Neuronal stem cell (in vitro differentiated cells): Measurements from ENCODE around the gene MED12L.

Experiments used
- DNase-seq: peaks from one replicate; pipeline ENCODE4 v3.0.0-alpha.2; 2013; ENCODE audit warnings: low spot score
- H2AFZ ChIP-seq: one replicate; pipeline ENCODE4 v1.6.1; 2013; ENCODE audit warnings: mild to moderate bottlenecking, low read length, inconsistent platforms
- H2AK5ac ChIP-seq: 2 replicates; pipeline ENCODE4 v1.6.1; 2013; ENCODE audit warnings: low read depth, mild to moderate bottlenecking, inconsistent platforms, low read length, moderate library complexity, mixed read lengths
- H2BK120ac ChIP-seq: 2 replicates; pipeline ENCODE4 v1.6.1; 2013; ENCODE audit warnings: low read depth, mild to moderate bottlenecking, inconsistent platforms, low read length, moderate library complexity, mixed read lengths
- H2BK12ac ChIP-seq: one replicate; pipeline ENCODE4 v1.6.1; 2013; ENCODE audit warnings: low read length, inconsistent platforms
- H2BK15ac ChIP-seq: 2 replicates; pipeline ENCODE4 v1.6.1; 2013; ENCODE audit warnings: mild to moderate bottlenecking, low read length, inconsistent platforms, mixed read lengths
- H2BK5ac ChIP-seq: one replicate; pipeline ENCODE4 v1.6.1; 2013; ENCODE audit warnings: inconsistent platforms, mild to moderate bottlenecking, low read length, moderate library complexity
- H3K14ac ChIP-seq: one replicate; pipeline ENCODE4 v1.6.1; 2013; ENCODE audit warnings: low read length, inconsistent platforms
- H3K18ac ChIP-seq: 2 replicates; pipeline ENCODE4 v1.6.1; 2013; ENCODE audit warnings: low read length, inconsistent platforms
- H3K23ac ChIP-seq: 2 replicates; pipeline ENCODE4 v1.6.1; 2013; ENCODE audit warnings: low read depth, mild to moderate bottlenecking, mixed read lengths, low read length, inconsistent platforms; ENCODE audit not compliant: poor library complexity
- H3K27ac ChIP-seq: replicated peaks from 3 replicates; pipeline ENCODE4 v1.5.1; 2013; ENCODE audit warnings: low read length, inconsistent platforms
- H3K27me3 ChIP-seq, 3 experiments: 2 replicates each; pipeline ENCODE4 v1.6.1; 2013; ENCODE audit warnings: low read length in 3 of 3, mild to moderate bottlenecking in 2 of 3, inconsistent platforms in 1 of 3, low read depth in 1 of 3, mixed read lengths in 1 of 3, moderate library complexity in 1 of 3; ENCODE audit not compliant: control insufficient read depth in 3 of 3, insufficient read depth in 3 of 3
- H3K36me3 ChIP-seq, 2 donors: replicated peaks in 1 of 2; 2 replicates each; pipeline ENCODE4 v1.6.1; 2013; ENCODE audit warnings: low read length in 2 of 2; ENCODE audit not compliant: control insufficient read depth in 2 of 2, insufficient read depth in 2 of 2
- H3K4ac ChIP-seq: 2 replicates; pipeline ENCODE4 v1.6.1; 2013; ENCODE audit warnings: inconsistent platforms, mild to moderate bottlenecking, low read length, moderate library complexity
- H3K4me1 ChIP-seq, 2 donors: 1 replicate in 1 of 2; 2 replicates in 1 of 2; pipeline ENCODE4 v1.6.1; 2013; ENCODE audit warnings: low read length in 2 of 2, low read depth in 1 of 2; ENCODE audit not compliant: control insufficient read depth in 2 of 2, insufficient read depth in 1 of 2
- H3K4me2 ChIP-seq: one replicate; pipeline ENCODE4 v1.6.1; 2013; ENCODE audit warnings: mild to moderate bottlenecking, low read length, inconsistent platforms; ENCODE audit not compliant: insufficient read depth, poor library complexity, severe bottlenecking
- H3K4me3 ChIP-seq, 2 donors: 2 replicates each; pipeline ENCODE4 v1.5.1; 2013; ENCODE audit warnings: low read length in 2 of 2, mild to moderate bottlenecking in 2 of 2, inconsistent platforms in 1 of 2, moderate library complexity in 1 of 2
- H3K79me1 ChIP-seq: one replicate; pipeline ENCODE4 v1.6.1; 2013; ENCODE audit warnings: low read depth, mild to moderate bottlenecking, inconsistent platforms, low read length, moderate library complexity
- H3K9ac ChIP-seq: one replicate; pipeline ENCODE4 v1.6.1; 2013; ENCODE audit warnings: mild to moderate bottlenecking, low read depth, low read length, inconsistent platforms; ENCODE audit not compliant: poor library complexity
- H3K9me3 ChIP-seq, 2 donors: replicated peaks in 1 of 2; 2 replicates each; pipeline versions ENCODE3 to v1.6.1; 2013; ENCODE audit warnings: low read length in 2 of 2, mild to moderate bottlenecking in 2 of 2, inconsistent platforms in 1 of 2, low read depth in 1 of 2, mixed read lengths in 1 of 2, moderate library complexity in 1 of 2; ENCODE audit not compliant: control insufficient read depth in 2 of 2, insufficient read depth in 1 of 2
- H4K8ac ChIP-seq: one replicate; pipeline ENCODE4 v1.6.1; 2013; ENCODE audit warnings: low read depth, mild to moderate bottlenecking, inconsistent platforms, low read length, moderate library complexity
- H4K91ac ChIP-seq: one replicate; pipeline ENCODE4 v1.6.1; 2013; ENCODE audit warnings: low read length, low read depth, mild to moderate bottlenecking, inconsistent platforms; ENCODE audit not compliant: poor library complexity
- WGBS, 2 donors: extraction: QIAGEN DNeasy Blood & Tissue Kit; methylation state at CpG; one replicate each; pipeline ENCODE4 v1.1.7; 2013; ENCODE audit warnings: missing lambda C conversion rate in 2 of 2, mixed read lengths in 1 of 2; ENCODE audit not compliant: insufficient read length in 2 of 2, insufficient replicate concordance in 1 of 2; ENCODE audit errors: extremely low coverage in 2 of 2; 5-methylcytosine and 5-hydroxymethylcytosine counted together

Gene MED12L

GRCh38 chr3:151301787-151302186 lies 216.3 kb downstream of the MED12L start:
- Histone ChIP-seq H3K9ac (no peak overlapping the region), H2BK5ac (no peak overlapping the region), H3K23ac (no peak overlapping the region), H3K27me3 (no peaks in the 10 kb centered on the region), H2AK5ac (no peak overlapping the region), H4K91ac (no peak overlapping the region), H4K8ac (no peak overlapping the region), H3K4me1 (peaks cover 6 to 9% of the 10 kb centered on the region in 2 donors), H3K4me2 (no peak overlapping the region), H3K4me3 (no peak overlapping the region), H3K79me1 (no peaks in the 10 kb centered on the region), H3K18ac (no peak overlapping the region), H3K4ac (no peak overlapping the region), H2BK120ac (no peak overlapping the region), H3K27ac (no peak overlapping the region), H2BK12ac (no peak overlapping the region), H3K14ac (no peak overlapping the region), H2AFZ (no peak overlapping the region), H3K9me3 (no peaks in the 10 kb centered on the region), H3K36me3 (no peaks in the 10 kb centered on the region), H2BK15ac (no peak overlapping the region)
- DNase-seq: no peak
- no CpG with 5 or more reads among the region's 3 CpGs for WGBS, 2 donors

GRCh38 chr3:151303751-151304150 lies 218.3 kb downstream of the MED12L start:
- DNase-seq: no peak
- no peaks in the 10 kb centered on the region for H3K36me3 ChIP-seq
- peaks cover 6 to 9% of the 10 kb centered on the region in 2 donors for H3K4me1 ChIP-seq
- WGBS, 2 donors: no CpG with 5 or more reads among the region's 2 CpGs
- no peak overlapping the region for H3K18ac ChIP-seq
- no peak overlapping the region for H2AFZ ChIP-seq
- H3K9me3 ChIP-seq: no peaks in the 10 kb centered on the region
- H4K8ac ChIP-seq: no peak overlapping the region
- H3K4me3 ChIP-seq: no peak overlapping the region
- H3K27ac ChIP-seq: no peak overlapping the region
- H2BK15ac ChIP-seq: no peak overlapping the region
- H3K23ac ChIP-seq: no peak overlapping the region
- H3K4ac ChIP-seq: no peak overlapping the region
- H2AK5ac ChIP-seq: no peak overlapping the region
- H3K4me2 ChIP-seq: no peak overlapping the region
- H2BK12ac ChIP-seq: no peak overlapping the region
- no peak overlapping the region for H3K9ac ChIP-seq
- no peak overlapping the region for H2BK5ac ChIP-seq
- H4K91ac ChIP-seq: no peak overlapping the region
- no peaks in the 10 kb centered on the region for H3K79me1 ChIP-seq
- no peaks in the 10 kb centered on the region for H3K27me3 ChIP-seq
- H3K14ac ChIP-seq: no peak overlapping the region
- H2BK120ac ChIP-seq: no peak overlapping the region

- Histone ChIP-seq H3K4me2 (no peak overlapping the region), H3K18ac (peak overlapping the region; percentile 46), H3K9me3 (no peaks in the 10 kb centered on the region), H2BK15ac (no peak overlapping the region), H3K36me3 (no peaks in the 10 kb centered on the region), H3K79me1 (no peaks in the 10 kb centered on the region), H3K27ac (no peak overlapping the region), H4K8ac (no peak overlapping the region), H2BK12ac (no peak overlapping the region), H2BK5ac (no peak overlapping the region), H3K4me3 (no peak overlapping the region), H4K91ac (no peak overlapping the region), H3K27me3 (no peaks in the 10 kb centered on the region), H3K14ac (no peak overlapping the region), H3K4ac (no peak overlapping the region), H3K9ac (peak overlapping the region; percentile 25), H2AFZ (no peak overlapping the region), H2BK120ac (no peak overlapping the region), H2AK5ac (no peak overlapping the region), H3K4me1 (peaks cover 6 to 9% of the 10 kb centered on the region in 2 donors), H3K23ac (no peak overlapping the region)
- DNase-seq: no peak
- WGBS, 2 donors: no CpG with 5 or more reads among the region's 7 CpGs
These were observed 219.8 kb downstream of the MED12L start for GRCh38 chr3:151305060-151305774.

- Histone ChIP-seq H3K4me3 (no peak overlapping the region), H3K14ac (no peak overlapping the region), H3K9ac (no peak overlapping the region), H3K4me2 (no peak overlapping the region), H3K27ac (no peak overlapping the region), H3K4me1 (peaks cover 6 to 9% of the 10 kb centered on the region in 2 donors), H2BK120ac (no peak overlapping the region), H2BK15ac (no peak overlapping the region), H3K79me1 (no peaks in the 10 kb centered on the region), H2BK5ac (no peak overlapping the region), H4K91ac (no peak overlapping the region), H3K9me3 (no peaks in the 10 kb centered on the region), H3K4ac (no peak overlapping the region), H3K27me3 (no peaks in the 10 kb centered on the region), H2AK5ac (no peak overlapping the region), H2BK12ac (no peak overlapping the region), H4K8ac (no peak overlapping the region), H3K36me3 (no peaks in the 10 kb centered on the region), H3K18ac (no peak overlapping the region), H2AFZ (no peak overlapping the region), H3K23ac (no peak overlapping the region)
- no CpG with 5 or more reads among the region's 4 CpGs for WGBS, 2 donors
- no peak for DNase-seq
These were observed 220.3 kb downstream of the MED12L start for GRCh38 chr3:151305775-151306151.
